ENCODE measurements around the gene RLF.
"Not testable (repeated sequence)": the region's sequence is repeated elsewhere in the genome, so short reads cannot be mapped to it uniquely, and the experiment has no call there.

Gene RLF

GRCh38 chr1:40218333-40218732 lies 57.1 kb downstream of the RLF start:
- DNase-seq, result no peak
- H3K36me3 ChIP-seq (replicated peaks), result no peaks in the 10 kb centered on the region
- no peak overlapping the region for H3K4me3 ChIP-seq (ENCODE audit: low read depth, low read length)
- in situ Hi-C loops (cut with HindIII; ENCODE audit: low pct_ligation_motif_present, low sequenced_read_pairs), result no loop called here
- H3K27ac ChIP-seq, result no peak overlapping the region
- no peaks in the 10 kb centered on the region for H3K27me3 ChIP-seq (replicated peaks)
- TF ChIP-seq CTCF (IDR thresholded peaks at IDR 0.05; ENCODE audit: low read depth, low read length, missing control alignments), result no peak

GRCh38 chr1:40221471-40221905 lies 60.3 kb downstream of the RLF start:
- H3K27me3 ChIP-seq (replicated peaks); H3K27ac ChIP-seq; H3K4me3 ChIP-seq (ENCODE audit: low read depth, low read length); in situ Hi-C loops (cut with HindIII; ENCODE audit: low pct_ligation_motif_present, low sequenced_read_pairs); H3K36me3 ChIP-seq (replicated peaks); DNase-seq: not testable (repeated sequence)

- in situ Hi-C loops (cut with HindIII; ENCODE audit: low pct_ligation_motif_present, low sequenced_read_pairs), result no loop called here
- Histone ChIP-seq H3K36me3 (replicated peaks) (no peaks in the 10 kb centered on the region), H3K27ac (no peak overlapping the region), H3K27me3 (replicated peaks) (no peaks in the 10 kb centered on the region), H3K4me3 (ENCODE audit: low read depth, low read length) (no peak overlapping the region)
- DNase-seq, result no peak
- no peak for TF ChIP-seq CTCF (IDR thresholded peaks at IDR 0.05; ENCODE audit: low read depth, low read length, missing control alignments)
These were observed 61.0 kb downstream of the RLF start for GRCh38 chr1:40221977-40222772.

GRCh38 chr1:40224040-40224439 lies 62.9 kb downstream of the RLF start:
- no peak overlapping the region for H3K27ac ChIP-seq
- no peak for TF ChIP-seq CTCF (IDR thresholded peaks at IDR 0.05; ENCODE audit: low read depth, low read length, missing control alignments)
- H3K4me3 ChIP-seq (ENCODE audit: low read depth, low read length), result no peak overlapping the region
- in situ Hi-C loops (cut with HindIII; ENCODE audit: low pct_ligation_motif_present, low sequenced_read_pairs), result no loop called here
- H3K36me3 ChIP-seq (replicated peaks), result no peaks in the 10 kb centered on the region
- DNase-seq, result no peak
- no peaks in the 10 kb centered on the region for H3K27me3 ChIP-seq (replicated peaks)

- in situ Hi-C loops (cut with HindIII; ENCODE audit: low pct_ligation_motif_present, low sequenced_read_pairs), result no loop called here
- Histone ChIP-seq H3K27me3 (replicated peaks) (no peaks in the 10 kb centered on the region), H3K36me3 (replicated peaks) (no peaks in the 10 kb centered on the region), H3K27ac (no peak overlapping the region), H3K4me3 (ENCODE audit: low read depth, low read length) (no peak overlapping the region)
- no peak for TF ChIP-seq CTCF (IDR thresholded peaks at IDR 0.05; ENCODE audit: low read depth, low read length, missing control alignments)
- DNase-seq, result no peak
These were observed 65.0 kb downstream of the RLF start for GRCh38 chr1:40226192-40226591.

GRCh38 chr1:40232444-40232843 lies 71.3 kb downstream of the RLF start:
- no peak overlapping the region for H3K4me3 ChIP-seq (ENCODE audit: low read depth, low read length)
- no peak overlapping the region for H3K27ac ChIP-seq
- no peaks in the 10 kb centered on the region for H3K27me3 ChIP-seq (replicated peaks)
- DNase-seq, result no peak
- no peak for TF ChIP-seq CTCF (IDR thresholded peaks at IDR 0.05; ENCODE audit: low read depth, low read length, missing control alignments)
- H3K36me3 ChIP-seq (replicated peaks), result peaks cover 18% of the 10 kb centered on the region
- in situ Hi-C loops (cut with HindIII; ENCODE audit: low pct_ligation_motif_present, low sequenced_read_pairs), result no loop called here

Data from brain microvascular endothelial cell (primary cell).